IMR-90 (cell line): ENCODE results near the gene ATP2C2. TPM values are rescaled to one million over a fixed set of nuclear protein-coding genes. Genes with fewer than 3 reads are reported as not detected.

ENCODE experiments used
- ATAC-seq: fragments of 200-7000 bp; cut with Tn5 transposase; 2 replicates; pipeline ENCODE4 v1.9.1; 2020; ENCODE audit warnings: low read depth, mild to moderate bottlenecking, moderate library complexity
- BruUV-seq: library from RNA; stranded (reverse); fragments of 400-500 nt; replicated peaks from 2 replicates; lab custom pipeline; 2021; lab: Mats Ljungman, UMichigan
- CTCF ChIA-PET: fragments of 300-600 bp; formaldehyde crosslinking; extraction: SDS; loops from one replicate; lab custom pipeline; 2021; ENCODE audit warnings: antibody characterized with exemption; lab: Yijun Ruan, JAX
- POLR2A ChIA-PET: fragments of 300-600 bp; sonication (Branson Sonifier 250); formaldehyde crosslinking; loops from one replicate; lab custom pipeline; 2022; ENCODE audit warnings: antibody characterized with exemption; ENCODE audit not compliant: unreplicated experiment; lab: Charles Lee
- DNase-seq: peaks from one replicate; pipeline ENCODE4 v3.0.0; 2013
- H2AFZ ChIP-seq: replicated peaks from 2 replicates; pipeline ENCODE3; 2013; ENCODE audit warnings: low read length, mild to moderate bottlenecking; ENCODE audit not compliant: poor library complexity
- H2AK5ac ChIP-seq: 2 replicates; pipeline ENCODE4 v1.6.1; 2013; ENCODE audit warnings: low read depth, low read length, inconsistent platforms
- H2AK9ac ChIP-seq: replicated peaks from 2 replicates; pipeline ENCODE3; 2013; ENCODE audit warnings: mild to moderate bottlenecking, low read depth, low read length, moderate library complexity; ENCODE audit not compliant: poor library complexity
- H2BK120ac ChIP-seq: 2 replicates; pipeline ENCODE4 v1.6.1; 2013; ENCODE audit warnings: low read depth, low read length, inconsistent platforms
- H2BK15ac ChIP-seq: 3 replicates; pipeline ENCODE4 v1.6.1; 2013; ENCODE audit warnings: low read depth, low read length, inconsistent platforms
- H2BK20ac ChIP-seq: 2 replicates; pipeline ENCODE4 v1.6.1; 2013; ENCODE audit warnings: low read depth, mild to moderate bottlenecking, inconsistent platforms, low read length, moderate library complexity
- H2BK5ac ChIP-seq: 2 replicates; pipeline ENCODE4 v1.6.1; 2013; ENCODE audit warnings: mild to moderate bottlenecking, low read depth, low read length, inconsistent platforms; ENCODE audit not compliant: poor library complexity, severe bottlenecking
- H3K14ac ChIP-seq: replicated peaks from 2 replicates; pipeline ENCODE4 v1.6.1; 2013; ENCODE audit warnings: low read depth, low read length, inconsistent platforms
- H3K18ac ChIP-seq: 2 replicates; pipeline ENCODE4 v1.6.1; 2013; ENCODE audit warnings: low read depth, low read length, control low read depth
- H3K23ac ChIP-seq: 2 replicates; pipeline ENCODE4 v1.6.1; 2013; ENCODE audit warnings: low read depth, low read length, inconsistent platforms
- H3K27ac ChIP-seq: 2 replicates; pipeline ENCODE4 v1.5.1; 2013; ENCODE audit warnings: mild to moderate bottlenecking, control low read depth, low read length; ENCODE audit not compliant: insufficient read depth
- H3K27me3 ChIP-seq: 2 replicates; pipeline ENCODE4 v1.6.1; 2013; ENCODE audit warnings: low read length; ENCODE audit not compliant: control insufficient read depth, insufficient read depth
- H3K36me3 ChIP-seq: 2 replicates; pipeline ENCODE4 v1.6.1; 2013; ENCODE audit warnings: low read length, mixed read lengths; ENCODE audit not compliant: control insufficient read depth, insufficient read depth
- H3K4ac ChIP-seq: 2 replicates; pipeline ENCODE4 v1.6.1; 2013; ENCODE audit warnings: low read depth, low read length, inconsistent platforms
- H3K4me1 ChIP-seq: 2 replicates; pipeline ENCODE4 v1.6.1; 2013; ENCODE audit warnings: low read length, mixed read lengths; ENCODE audit not compliant: control insufficient read depth, insufficient read depth
- H3K4me2 ChIP-seq: 2 replicates; pipeline ENCODE4 v1.6.1; 2013; ENCODE audit warnings: low read depth, mild to moderate bottlenecking, control low read depth, low read length, moderate library complexity
- H3K4me3 ChIP-seq: 2 replicates; pipeline ENCODE4 v1.5.1; 2013; ENCODE audit warnings: low read depth, mild to moderate bottlenecking, control low read depth, low read length, moderate library complexity; ENCODE audit not compliant: insufficient read depth
- H3K56ac ChIP-seq: 2 replicates; pipeline ENCODE4 v1.6.1; 2013; ENCODE audit warnings: low read length, inconsistent platforms; ENCODE audit not compliant: insufficient read depth; ENCODE audit errors: extremely low read depth
- H3K79me1 ChIP-seq, 2 experiments: 2 replicates each; pipeline ENCODE4 v1.6.1; 2013; ENCODE audit warnings: low read length in 2 of 2, inconsistent platforms in 1 of 2, low read depth in 1 of 2
- H3K9ac ChIP-seq: 2 replicates; pipeline ENCODE4 v1.6.1; 2013; ENCODE audit warnings: low read depth, low read length, control low read depth
- H3K9me1 ChIP-seq: 2 replicates; pipeline ENCODE4 v1.6.1; 2013; ENCODE audit warnings: low read length, inconsistent platforms; ENCODE audit not compliant: insufficient read depth
- H3K9me3 ChIP-seq: 2 replicates; pipeline ENCODE4 v1.6.1; 2013; ENCODE audit warnings: low read length; ENCODE audit not compliant: control insufficient read depth, insufficient read depth
- H4K20me1 ChIP-seq: 2 replicates; pipeline ENCODE4 v1.6.1; 2013; ENCODE audit warnings: low read length, inconsistent platforms; ENCODE audit not compliant: insufficient read depth
- H4K5ac ChIP-seq: 2 replicates; pipeline ENCODE4 v1.6.1; 2013; ENCODE audit warnings: mild to moderate bottlenecking, low read depth, low read length, control low read depth
- H4K8ac ChIP-seq, 2 experiments: 2 replicates each; pipeline ENCODE4 v1.6.1; 2013; ENCODE audit warnings: low read depth in 2 of 2, low read length in 2 of 2, control low read depth in 1 of 2, inconsistent platforms in 1 of 2
- H4K91ac ChIP-seq: 2 replicates; pipeline ENCODE4 v1.6.1; 2013; ENCODE audit warnings: low read depth, low read length, inconsistent platforms; ENCODE audit not compliant: insufficient read depth
- BHLHE40 ChIP-seq: fragments of 150-350 bp; IDR thresholded peaks from 2 replicates; pipeline ENCODE4 v1.6.1; 2016; ENCODE audit warnings: mild to moderate bottlenecking, low read depth, low read length
- CEBPB ChIP-seq: IDR thresholded peaks from 2 replicates; pipeline ENCODE4 v1.6.1; 2012; ENCODE audit warnings: low read depth, low read length, improper control_type of control experiment
- CHD1 ChIP-seq: IDR thresholded peaks from 2 replicates; pipeline ENCODE4 v1.6.1; 2012; ENCODE audit warnings: low read depth, low read length, improper control_type of control experiment
- CTCF ChIP-seq: conservative IDR thresholded peaks from 2 replicates; pipeline ENCODE4 v1.5.1; 2012; ENCODE audit warnings: mild to moderate bottlenecking, low read depth, low read length, improper control_type of control experiment
- ELK1 ChIP-seq: fragments of 150-350 bp; IDR thresholded peaks from 2 replicates; pipeline ENCODE4 v1.6.1; 2016; ENCODE audit warnings: low read depth, mild to moderate bottlenecking, low read length, moderate library complexity, borderline replicate concordance
- FOS ChIP-seq: fragments of 150-350 bp; IDR thresholded peaks from 2 replicates; pipeline ENCODE4 v1.6.1; 2016; ENCODE audit warnings: low read depth, low read length
- MAFK ChIP-seq: IDR thresholded peaks from 2 replicates; pipeline ENCODE4 v1.6.1; 2012; ENCODE audit warnings: low read depth, low read length, improper control_type of control experiment
- MAZ ChIP-seq: IDR thresholded peaks from 2 replicates; pipeline ENCODE4 v1.6.1; 2012; ENCODE audit warnings: low read depth, mild to moderate bottlenecking, low read length, improper control_type of control experiment, moderate library complexity, borderline replicate concordance
- MXI1 ChIP-seq: IDR thresholded peaks from 2 replicates; pipeline ENCODE4 v1.6.1; 2012; ENCODE audit warnings: low read depth, mild to moderate bottlenecking, low read length, moderate library complexity, borderline replicate concordance
- NFE2L2 ChIP-seq: fragments of 150-350 bp; IDR thresholded peaks from 2 replicates; pipeline ENCODE4 v1.6.1; 2016; ENCODE audit warnings: low read depth, mild to moderate bottlenecking, low read length
- POLR2A ChIP-seq: IDR thresholded peaks from 2 replicates; pipeline ENCODE4 v1.6.1; 2012; ENCODE audit warnings: mild to moderate bottlenecking, low read depth, low read length
- RAD21 ChIP-seq: IDR thresholded peaks from 2 replicates; pipeline ENCODE4 v1.6.1; 2012; ENCODE audit warnings: low read length, improper control_type of control experiment
- RCOR1 ChIP-seq: IDR thresholded peaks from 2 replicates; pipeline ENCODE4 v1.6.1; 2012; ENCODE audit warnings: mild to moderate bottlenecking, low read length, improper control_type of control experiment; ENCODE audit not compliant: insufficient replicate concordance
- RFX5 ChIP-seq: IDR thresholded peaks from 2 replicates; pipeline ENCODE4 v1.8.0; 2012; ENCODE audit warnings: low read depth, mild to moderate bottlenecking, low read length, moderate library complexity
- SMC3 ChIP-seq: fragments of 150-350 bp; IDR thresholded peaks from 2 replicates; pipeline ENCODE4 v1.6.1; 2016; ENCODE audit warnings: low read depth, mild to moderate bottlenecking, antibody characterized with exemption, low read length, moderate library complexity
- WGBS, 2 experiments: methylation state at CpG; one replicate each; pipeline versions ENCODE4 v1.1.5 to v1.1.7; 2013; ENCODE audit warnings: missing lambda C conversion rate in 2 of 2; ENCODE audit not compliant: insufficient read length in 1 of 2; ENCODE audit errors: extremely low coverage in 2 of 2; 5-methylcytosine and 5-hydroxymethylcytosine counted together
- dilution Hi-C: fragments of 300-500 bp; cut with HindIII; formaldehyde crosslinking; loops from one replicate; pipeline ENCODE4 v1.14.3; 2018; ENCODE audit warnings: low sequenced_read_pairs; ENCODE audit not compliant: unreplicated experiment
- in situ Hi-C: fragments of 300-500 bp; cut with MboI; formaldehyde crosslinking; loops from 3 replicates; pipeline ENCODE4 v1.14.3; 2019; ENCODE audit warnings: low sequenced_read_pairs, inconsistent platforms, mixed read lengths
- intact Hi-C: fragments of 100-400 bp; cut with micrococcal nuclease; formaldehyde crosslinking; loops from 2 replicates; pipeline ENCODE4 v1.10.0; 2022
- polyA plus RNA-seq, 3 experiments: library from polyadenylated mRNA; depleted of rRNA; stranded (reverse); fragments of >200 nt; gene quantifications; 2 replicates each; pipeline ENCODE4 v1.2.3, GENCODE V29; 2012; ENCODE audit warnings: low replicate concordance in 1 of 3
- total RNA-seq: library from RNA; depleted of rRNA; stranded (reverse); fragments of >200 nt; gene quantifications from 2 replicates; pipeline ENCODE4 v1.2.3, GENCODE V29; 2012
- TF ChIP-seq, protein P1 (sequence below): fragments of 150-350 bp; IDR thresholded peaks from 2 replicates; pipeline ENCODE4 v1.6.1; 2017; ENCODE audit warnings: mild to moderate bottlenecking, antibody characterized with exemption, low read length, low read depth

Gene ATP2C2
- total and polyA plus RNA-seq, 2 of the 4 experiments (the other 2 are of a cell fraction): not detected

DNA sequence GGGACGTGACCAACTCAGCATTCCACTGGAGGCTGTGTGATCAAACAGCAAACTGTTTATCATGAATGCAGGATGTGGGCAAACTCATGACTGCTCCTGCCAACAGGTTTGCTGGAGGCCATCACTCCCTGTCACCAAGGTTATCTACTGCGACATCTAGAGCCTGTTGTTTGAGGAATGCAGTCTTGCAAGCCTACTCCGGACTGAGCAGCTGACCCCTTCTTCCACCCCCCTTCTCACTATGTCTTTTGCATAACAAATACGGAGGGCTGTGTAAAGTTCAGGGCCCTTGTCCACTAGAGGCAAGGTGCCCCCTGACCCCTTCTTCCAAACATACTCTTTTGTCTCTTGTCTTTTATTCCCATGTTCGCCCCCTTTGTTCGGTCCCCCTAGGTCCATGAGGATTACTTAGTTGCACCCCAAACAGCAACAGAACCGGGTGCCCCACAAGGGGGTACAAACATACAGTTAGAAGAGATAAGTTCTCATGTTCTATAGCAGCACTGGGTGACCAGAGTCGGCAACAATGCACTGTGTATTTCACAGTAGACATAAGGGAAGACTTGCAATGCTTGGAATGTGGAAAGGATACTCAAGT lies 107.4 kb downstream of the ATP2C2 start:
- Histone ChIP-seq H3K4me2 (no peak overlapping the region), H3K14ac (no peak overlapping the region; the same call in 1 of the 2 replicates), H3K9me1 (peaks cover 10% of the 10 kb centered on the region), H4K20me1 (peaks cover 27% of the 10 kb centered on the region), H2BK20ac (no peak overlapping the region), H2BK120ac (no peak overlapping the region), H2AK5ac (no peak overlapping the region), H4K91ac (no peak overlapping the region), H3K36me3 (peaks cover 17% of the 10 kb centered on the region), H3K4me3 (no peak overlapping the region), H3K18ac (no peak overlapping the region), H3K23ac (no peak overlapping the region), H2BK15ac (no peak overlapping the region), H3K4ac (no peak overlapping the region), H3K9ac (no peak overlapping the region), H2AFZ (no peak overlapping the region), H3K9me3 (no peaks in the 10 kb centered on the region), H2AK9ac (no peak overlapping the region), H3K4me1 (peaks cover 8% of the 10 kb centered on the region), H4K8ac (no peak overlapping the region), H2BK5ac (peak overlapping the region; percentile 35), H3K56ac (no peak overlapping the region), H3K79me1 (peaks cover 14 to 72% of the 10 kb centered on the region in 2 experiments), H3K27ac (no peak overlapping the region), H4K5ac (no peak overlapping the region), H3K27me3 (no peaks in the 10 kb centered on the region)
- BruUV-seq: no TSS peak
- intact Hi-C loops: no loop called here
- ChIA-PET CTCF (no interaction called here), POLR2A (no interaction called here)
- TF ChIP-seq RFX5 (no peak), RAD21 (no peak), BHLHE40 (no peak), NFE2L2 (no peak), CTCF (no peak), RCOR1 (no peak), SMC3 (no peak), ELK1 (no peak), MAZ (no peak), CHD1 (no peak), CEBPB (no peak), POLR2A (no peak), MAFK (no peak), FOS (no peak), MXI1 (no peak)
- TF ChIP-seq, protein P1, sequence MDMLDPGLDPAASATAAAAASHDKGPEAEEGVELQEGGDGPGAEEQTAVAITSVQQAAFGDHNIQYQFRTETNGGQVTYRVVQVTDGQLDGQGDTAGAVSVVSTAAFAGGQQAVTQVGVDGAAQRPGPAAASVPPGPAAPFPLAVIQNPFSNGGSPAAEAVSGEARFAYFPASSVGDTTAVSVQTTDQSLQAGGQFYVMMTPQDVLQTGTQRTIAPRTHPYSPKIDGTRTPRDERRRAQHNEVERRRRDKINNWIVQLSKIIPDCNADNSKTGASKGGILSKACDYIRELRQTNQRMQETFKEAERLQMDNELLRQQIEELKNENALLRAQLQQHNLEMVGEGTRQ: no peak
- ATAC-seq (peak; percentile 31; the same call in 1 of the 2 replicates), DNase-seq (peak; percentile 8)
- in situ Hi-C loops: loop anchor here (25.0 kb wide), 1 partner anchor 513 kb away; the partner anchor contains the start of genes NECAB2 and OSGIN1
- dilution Hi-C loops: no loop called here
- 37% methylated on average over 3 of the region's 8 CpGs; no CpG with 5 or more reads in 1 of the 2 experiments for WGBS, 2 experiments
